ENCODE data around the gene NLGN3.
"Not testable (repeated sequence)": the region's sequence is repeated elsewhere in the genome, so short reads cannot be mapped to it uniquely, and the experiment has no call there.

NLGN3 gene

GRCh38 chrX:71173440-71173839 is 28.8 kb downstream of the NLGN3 start:
- H3K36me3 Mint-ChIP-seq (ENCODE audit: low read depth), result no peaks in the 10 kb centered on the region
- H3K4me3 Mint-ChIP-seq, result no peak overlapping the region
- TF ChIP-seq, protein P1, sequence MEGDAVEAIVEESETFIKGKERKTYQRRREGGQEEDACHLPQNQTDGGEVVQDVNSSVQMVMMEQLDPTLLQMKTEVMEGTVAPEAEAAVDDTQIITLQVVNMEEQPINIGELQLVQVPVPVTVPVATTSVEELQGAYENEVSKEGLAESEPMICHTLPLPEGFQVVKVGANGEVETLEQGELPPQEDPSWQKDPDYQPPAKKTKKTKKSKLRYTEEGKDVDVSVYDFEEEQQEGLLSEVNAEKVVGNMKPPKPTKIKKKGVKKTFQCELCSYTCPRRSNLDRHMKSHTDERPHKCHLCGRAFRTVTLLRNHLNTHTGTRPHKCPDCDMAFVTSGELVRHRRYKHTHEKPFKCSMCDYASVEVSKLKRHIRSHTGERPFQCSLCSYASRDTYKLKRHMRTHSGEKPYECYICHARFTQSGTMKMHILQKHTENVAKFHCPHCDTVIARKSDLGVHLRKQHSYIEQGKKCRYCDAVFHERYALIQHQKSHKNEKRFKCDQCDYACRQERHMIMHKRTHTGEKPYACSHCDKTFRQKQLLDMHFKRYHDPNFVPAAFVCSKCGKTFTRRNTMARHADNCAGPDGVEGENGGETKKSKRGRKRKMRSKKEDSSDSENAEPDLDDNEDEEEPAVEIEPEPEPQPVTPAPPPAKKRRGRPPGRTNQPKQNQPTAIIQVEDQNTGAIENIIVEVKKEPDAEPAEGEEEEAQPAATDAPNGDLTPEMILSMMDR (IDR thresholded peaks at IDR 0.05; ENCODE audit: unreplicated experiment in 3 of 3), result no peak
- peaks cover 4% of the 10 kb centered on the region for H3K9me3 Mint-ChIP-seq
- no peak overlapping the region for H3K27ac Mint-ChIP-seq
- H3K27me3 Mint-ChIP-seq (ENCODE audit: low read depth), result no peaks in the 10 kb centered on the region
- peaks cover 21% of the 10 kb centered on the region for H3K4me1 Mint-ChIP-seq

GRCh38 chrX:71174795-71175194 is 30.2 kb downstream of the NLGN3 start:
- Mint-ChIP-seq H3K4me1 (peaks cover 27% of the 10 kb centered on the region), H3K4me3 (no peak overlapping the region), H3K27ac (no peak overlapping the region), H3K36me3 (ENCODE audit: low read depth) (no peaks in the 10 kb centered on the region), H3K9me3 (peaks cover 4% of the 10 kb centered on the region), H3K27me3 (ENCODE audit: low read depth) (no peaks in the 10 kb centered on the region)
- TF ChIP-seq, protein P1 (IDR thresholded peaks at IDR 0.05; ENCODE audit: unreplicated experiment in 3 of 3), result no peak

DNA sequence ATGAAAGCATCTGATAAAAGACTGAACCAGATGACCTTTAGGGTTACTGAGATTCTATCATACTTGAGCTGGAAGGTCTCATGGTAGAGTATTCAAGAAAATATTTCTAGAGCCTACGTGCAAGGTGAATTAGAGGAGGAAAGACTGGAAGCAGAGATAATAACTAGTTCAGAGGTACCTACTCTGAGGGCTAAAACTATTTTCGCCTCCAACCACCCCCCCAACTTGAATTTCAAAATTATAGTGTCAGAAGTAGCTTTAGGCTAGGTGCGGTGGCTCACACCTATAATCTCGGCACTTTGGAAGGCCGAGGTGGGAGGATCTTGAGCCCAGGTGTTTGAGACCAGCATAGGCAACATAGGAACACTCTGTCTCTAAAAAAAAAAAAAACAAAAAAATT is 30.9 kb downstream of the NLGN3 start:
- Mint-ChIP-seq H3K36me3 (ENCODE audit: low read depth) (no peaks in the 10 kb centered on the region), H3K4me1 (peaks cover 27% of the 10 kb centered on the region), H3K27me3 (ENCODE audit: low read depth) (no peaks in the 10 kb centered on the region)

GRCh38 chrX:71177327-71177726 is 32.7 kb downstream of the NLGN3 start:
- TF ChIP-seq, protein P1 (IDR thresholded peaks at IDR 0.05; ENCODE audit: unreplicated experiment in 3 of 3), result no peak

More for the DNA sequence above, 30.9 kb downstream of the NLGN3 start:
- Mint-ChIP-seq H3K9me3 (no peaks in the 10 kb centered on the region), H3K4me3 (no peak overlapping the region), H3K27ac (no peak overlapping the region)
- TF ChIP-seq, protein P1 (IDR thresholded peaks at IDR 0.05; ENCODE audit: unreplicated experiment in 3 of 3), result no peak

GRCh38 chrX:71178908-71179307 is 34.3 kb downstream of the NLGN3 start:
- Mint-ChIP-seq H3K4me1 (peaks cover 46% of the 10 kb centered on the region), H3K36me3 (ENCODE audit: low read depth) (no peaks in the 10 kb centered on the region), H3K9me3 (no peaks in the 10 kb centered on the region), H3K27ac (peak overlapping the region; percentile 88 to 96 (median 88)), H3K27me3 (ENCODE audit: low read depth) (no peaks in the 10 kb centered on the region), H3K4me3 (peak overlapping the region in 2 of 3 experiments; percentile 44 to 73)
- TF ChIP-seq, protein P1 (IDR thresholded peaks at IDR 0.05; ENCODE audit: unreplicated experiment in 3 of 3), result peak; percentile 56 to 62 (median 58)

More at GRCh38 chrX:71177327-71177726, 32.7 kb downstream of the NLGN3 start:
- Mint-ChIP-seq H3K4me1 (peaks cover 30% of the 10 kb centered on the region), H3K36me3 (ENCODE audit: low read depth) (no peaks in the 10 kb centered on the region), H3K27ac (peak overlapping the region; percentile 43 to 83 (median 79)), H3K4me3 (no peak overlapping the region), H3K9me3 (no peaks in the 10 kb centered on the region), H3K27me3 (ENCODE audit: low read depth) (no peaks in the 10 kb centered on the region)

DNA sequence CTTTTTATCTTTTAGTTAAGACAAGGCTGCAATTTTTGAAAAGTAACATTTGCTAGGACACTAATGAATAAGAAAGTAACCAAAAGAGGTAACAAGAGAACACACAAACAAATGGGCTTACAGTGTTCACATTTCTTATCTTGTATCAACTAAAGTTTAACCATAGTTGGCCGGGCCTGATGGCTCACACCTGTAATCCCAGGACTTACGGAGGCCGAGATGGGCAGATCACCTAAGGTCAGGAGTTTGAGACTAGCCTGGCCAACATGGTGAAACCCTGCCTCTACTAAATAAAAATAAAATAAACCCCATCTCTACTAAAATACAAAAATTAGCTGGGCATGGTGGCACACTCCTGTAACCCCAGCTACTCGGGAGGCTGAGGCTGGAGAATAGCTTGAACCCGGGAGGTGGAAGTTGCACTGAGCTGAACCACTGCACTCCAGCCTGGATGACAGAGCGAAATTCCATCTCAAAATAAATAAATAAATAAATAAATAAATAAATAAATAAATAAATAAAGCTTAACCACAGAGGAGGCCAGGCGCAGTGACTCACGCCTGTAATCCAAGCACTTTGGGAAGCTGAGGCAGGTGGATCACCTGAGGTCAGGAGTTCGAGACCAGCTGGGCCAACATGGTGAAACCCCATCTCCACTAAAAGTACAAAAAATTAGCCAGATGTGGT is 36.1 kb downstream of the NLGN3 start:
- not testable (repeated sequence) for H3K36me3 Mint-ChIP-seq (ENCODE audit: low read depth); H3K27me3 Mint-ChIP-seq (ENCODE audit: low read depth); H3K9me3 Mint-ChIP-seq
- peak overlapping the region; percentile 29 to 56 (median 46) for H3K4me3 Mint-ChIP-seq
- H3K4me1 Mint-ChIP-seq, result peaks cover 54% of the 10 kb centered on the region
- peak overlapping the region; percentile 58 to 100 (median 100) for H3K27ac Mint-ChIP-seq
